Astrocyte (in vitro differentiated cells and primary cell): Measurements from ENCODE around the gene AURKAIP1. TPM values are rescaled to one million over a fixed set of nuclear protein-coding genes. Genes with fewer than 3 reads are reported as not detected.
A peak's percentile ranks its signal among the peaks of the same experiment; 100 is the strongest.

Source experiments
- DNase-seq: peaks from one replicate; pipeline ENCODE4 v3.0.0-alpha.2; 2010; ENCODE audit warnings: low read depth
- FAIRE-seq: peaks from 2 replicates; lab custom pipeline; 2011; peaks lifted over from hg19 to GRCh38; lab: Jason Lieb, UNC
- H2AFZ ChIP-seq: 2 replicates; pipeline ENCODE4 v1.6.0; 2012; ENCODE audit warnings: low read depth, low read length, inconsistent platforms
- H3K27ac ChIP-seq: 2 replicates; pipeline ENCODE4 v1.5.1; 2011; ENCODE audit warnings: low read depth, low read length, inconsistent platforms
- H3K27me3 ChIP-seq: 2 replicates; pipeline ENCODE4 v1.6.0; 2011; ENCODE audit warnings: low read length, inconsistent platforms; ENCODE audit not compliant: insufficient read depth
- H3K36me3 ChIP-seq: 2 replicates; pipeline ENCODE4 v1.5.1; 2011; ENCODE audit warnings: low read length, inconsistent platforms; ENCODE audit not compliant: insufficient read depth
- H3K4me1 ChIP-seq: 2 replicates; pipeline ENCODE4 v1.5.1; 2011; ENCODE audit warnings: low read length, inconsistent platforms; ENCODE audit not compliant: insufficient read depth
- H3K4me2 ChIP-seq: 2 replicates; pipeline ENCODE4 v1.6.0; 2012; ENCODE audit warnings: low read length, inconsistent platforms
- H3K4me3 ChIP-seq: 2 replicates; pipeline ENCODE4 v1.5.1; 2011; ENCODE audit warnings: low read depth, mild to moderate bottlenecking, low read length, inconsistent platforms; ENCODE audit not compliant: insufficient read depth
- H3K79me2 ChIP-seq: 2 replicates; pipeline ENCODE4 v1.6.0; 2012; ENCODE audit warnings: mild to moderate bottlenecking, low read length, inconsistent platforms; ENCODE audit not compliant: insufficient read depth
- H3K9ac ChIP-seq: 2 replicates; pipeline ENCODE4 v1.6.0; 2012; ENCODE audit warnings: mild to moderate bottlenecking, low read length, inconsistent platforms
- H3K9me3 ChIP-seq: 2 replicates; pipeline ENCODE4 v1.5.1; 2012; ENCODE audit warnings: low read depth, mild to moderate bottlenecking, low read length, inconsistent platforms; ENCODE audit not compliant: insufficient read depth
- H4K20me1 ChIP-seq: 2 replicates; pipeline ENCODE4 v1.6.0; 2012; ENCODE audit warnings: low read length, inconsistent platforms; ENCODE audit not compliant: insufficient read depth
- H3K27ac Mint-ChIP-seq: one replicate; pipeline ENCODE4 v1.8.0; 2021; ENCODE audit warnings: mild to moderate bottlenecking, mixed read lengths; ENCODE audit not compliant: unreplicated experiment
- H3K27me3 Mint-ChIP-seq: one replicate; pipeline ENCODE4 v1.8.0; 2021; ENCODE audit warnings: low read depth, mixed read lengths; ENCODE audit not compliant: unreplicated experiment
- H3K36me3 Mint-ChIP-seq: one replicate; pipeline ENCODE4 v1.8.0; 2021; ENCODE audit warnings: low read depth, mixed read lengths; ENCODE audit not compliant: unreplicated experiment
- H3K4me1 Mint-ChIP-seq: one replicate; pipeline ENCODE4 v1.8.0; 2021; ENCODE audit warnings: low read depth, mixed read lengths; ENCODE audit not compliant: unreplicated experiment
- H3K4me3 Mint-ChIP-seq: one replicate; pipeline ENCODE4 v1.8.0; 2021; ENCODE audit warnings: mild to moderate bottlenecking, moderate library complexity, mixed read lengths; ENCODE audit not compliant: unreplicated experiment
- H3K9me3 Mint-ChIP-seq: one replicate; pipeline ENCODE4 v1.8.0; 2021; ENCODE audit warnings: mild to moderate bottlenecking, mixed read lengths; ENCODE audit not compliant: unreplicated experiment
- CTCF ChIP-seq: IDR thresholded peaks from 2 replicates; pipeline ENCODE4 v1.5.1; 2011; ENCODE audit warnings: low read depth, mild to moderate bottlenecking, inconsistent platforms, low read length, moderate library complexity; ENCODE audit not compliant: insufficient read depth
- EZH2 ChIP-seq: IDR thresholded peaks from 2 replicates; pipeline ENCODE4 v1.6.1; 2012; ENCODE audit warnings: mild to moderate bottlenecking, low read length, inconsistent platforms; ENCODE audit not compliant: insufficient read depth
- total RNA-seq: library from RNA; stranded (reverse); gene quantifications from 2 replicates; pipeline ENCODE4 v1.2.1, GENCODE V29; 2021

The AURKAIP1 gene
- total RNA-seq, 1 donor from 2014 or later, result 135 TPM

GRCh38 chr1:1332031-1332755, 42.8 kb downstream of the AURKAIP1 start:
- Mint-ChIP-seq H3K27me3 (no peaks in the 10 kb centered on the region), H3K4me1 (no peaks in the 10 kb centered on the region), H3K9me3 (no peaks in the 10 kb centered on the region), H3K4me3 (no peak overlapping the region), H3K27ac (no peak overlapping the region), H3K36me3 (no peaks in the 10 kb centered on the region)
- Histone ChIP-seq H3K79me2 (peaks cover under 1% of the 10 kb centered on the region), H3K36me3 (no peaks in the 10 kb centered on the region), H3K9ac (no peak overlapping the region), H3K9me3 (no peaks in the 10 kb centered on the region), H3K27me3 (no peaks in the 10 kb centered on the region), H3K4me3 (no peak overlapping the region), H3K4me2 (no peak overlapping the region), H2AFZ (no peak overlapping the region), H3K27ac (no peak overlapping the region), H4K20me1 (peaks cover 28% of the 10 kb centered on the region), H3K4me1 (no peaks in the 10 kb centered on the region)
- no peak for FAIRE-seq
- TF ChIP-seq CTCF, result no peak
- TF ChIP-seq EZH2, result no peak
- DNase-seq, result no peak

- Histone ChIP-seq H3K9ac (no peak within 1 kb of the TSS), H3K4me3 (no peak within 1 kb of the TSS), H3K4me1 (no peaks in the 10 kb centered on the region), H3K79me2 (peaks cover 9% of the 10 kb centered on the region), H3K27me3 (no peaks in the 10 kb centered on the region), H3K4me2 (no peak within 1 kb of the TSS), H3K9me3 (no peaks in the 10 kb centered on the region), H3K36me3 (no peaks in the 10 kb centered on the region), H3K27ac (no peak within 1 kb of the TSS), H4K20me1 (peaks cover 34% of the 10 kb centered on the region), H2AFZ (no peak within 1 kb of the TSS)
- Mint-ChIP-seq H3K27ac (peak within 1 kb of the TSS; percentile 12), H3K4me3 (no peak within 1 kb of the TSS), H3K36me3 (no peaks in the 10 kb centered on the region), H3K4me1 (no peaks in the 10 kb centered on the region), H3K27me3 (no peaks in the 10 kb centered on the region), H3K9me3 (no peaks in the 10 kb centered on the region)
- TF ChIP-seq CTCF, result no peak
- no peak for TF ChIP-seq EZH2
- DNase-seq (no peak), FAIRE-seq (no peak)
These were observed 43.7 kb downstream of the AURKAIP1 start, which contains the start of gene TAS1R3 for GRCh38 chr1:1331068-1331965. TSS of gene TAS1R3 (plus strand) at chr1:1331280. CDS start at chr1:1331346, 66 bp downstream.
